CD8-positive, alpha-beta memory T cell (primary cell): Measurements from ENCODE around the gene C11orf42. TPM values are rescaled to one million over a fixed set of nuclear protein-coding genes. Genes with fewer than 3 reads are reported as not detected.

Experiments
- CTCF ChIA-PET: fragments of 350-600 bp; sonication (Branson Sonifier 250); formaldehyde crosslinking; loops from one replicate; lab custom pipeline; 2021; ENCODE audit warnings: antibody characterized with exemption; lab: Charles Lee
- POLR2A ChIA-PET: fragments of 350-600 bp; sonication (Branson Sonifier 250); formaldehyde crosslinking; loops from one replicate; lab custom pipeline; 2021; ENCODE audit warnings: antibody characterized with exemption; lab: Charles Lee
- DNase-seq, 5 donors: peaks; one replicate each; pipeline versions ENCODE4 v3.0.0 to v3.0.0-alpha.2; 2020 to 2022; ENCODE audit warnings: mixed read lengths in 1 of 5
- H3K27ac ChIP-seq: one replicate; pipeline ENCODE4 v1.7.0; 2013; ENCODE audit warnings: low read depth, mild to moderate bottlenecking, low read length, moderate library complexity
- H3K27me3 ChIP-seq: 2 replicates; pipeline ENCODE4 v1.7.0; 2013; ENCODE audit warnings: low read length, mild to moderate bottlenecking; ENCODE audit not compliant: insufficient read depth, poor library complexity, severe bottlenecking
- H3K36me3 ChIP-seq: 2 replicates; pipeline ENCODE4 v1.7.0; 2013; ENCODE audit warnings: mild to moderate bottlenecking, low read length, moderate library complexity; ENCODE audit not compliant: insufficient read depth
- H3K4me1 ChIP-seq: 2 replicates; pipeline ENCODE4 v1.7.0; 2013; ENCODE audit warnings: mild to moderate bottlenecking, low read length, moderate library complexity; ENCODE audit not compliant: insufficient read depth
- H3K4me3 ChIP-seq: 2 replicates; pipeline ENCODE4 v1.7.0; 2013; ENCODE audit warnings: mild to moderate bottlenecking, low read length
- H3K9me3 ChIP-seq: 2 replicates; pipeline ENCODE4 v1.7.0; 2013; ENCODE audit warnings: mild to moderate bottlenecking, low read length
- H3K27ac Mint-ChIP-seq, 8 donors: one replicate each; pipeline ENCODE4 v1.8.0; 2020 to 2021; ENCODE audit warnings: mixed read lengths in 8 of 8, mild to moderate bottlenecking in 6 of 8, inconsistent platforms in 3 of 8, moderate library complexity in 3 of 8
- H3K27me3 Mint-ChIP-seq, 2 donors: one replicate each; pipeline ENCODE4 v1.8.0; 2020 to 2021; ENCODE audit warnings: mixed read lengths in 2 of 2, mild to moderate bottlenecking in 1 of 2, moderate library complexity in 1 of 2
- H3K36me3 Mint-ChIP-seq, 3 donors: one replicate each; pipeline ENCODE4 v1.8.0; 2020 to 2021; ENCODE audit warnings: mixed read lengths in 3 of 3, inconsistent platforms in 1 of 3, mild to moderate bottlenecking in 1 of 3
- H3K4me1 Mint-ChIP-seq, 3 donors: one replicate each; pipeline ENCODE4 v1.8.0; 2020 to 2021; ENCODE audit warnings: mixed read lengths in 3 of 3, inconsistent platforms in 1 of 3, mild to moderate bottlenecking in 1 of 3
- H3K4me3 Mint-ChIP-seq, 7 donors: one replicate each; pipeline ENCODE4 v1.8.0; 2020 to 2021; ENCODE audit warnings: mixed read lengths in 7 of 7, mild to moderate bottlenecking in 6 of 7, moderate library complexity in 4 of 7, inconsistent platforms in 2 of 7
- H3K9me3 Mint-ChIP-seq, 5 donors: one replicate each; pipeline ENCODE4 v1.8.0; 2020 to 2022; ENCODE audit warnings: mixed read lengths in 5 of 5, mild to moderate bottlenecking in 3 of 5, moderate library complexity in 2 of 5, inconsistent platforms in 1 of 5
- polyA plus RNA-seq: library from polyadenylated mRNA; unstranded; fragments of 300-500 nt; fragmentation: Illumina TruSeq; gene quantifications from one replicate; pipeline ENCODE4 v1.2.3, GENCODE V29; 2021
- total RNA-seq, 2 experiments: library from RNA; stranded (reverse); gene quantifications; one replicate each; pipeline ENCODE4 v1.2.3, GENCODE V29; 2021

The C11orf42 gene
- total and polyA plus RNA-seq, 3 experiments from 2014 or later, result not detected

DNA sequence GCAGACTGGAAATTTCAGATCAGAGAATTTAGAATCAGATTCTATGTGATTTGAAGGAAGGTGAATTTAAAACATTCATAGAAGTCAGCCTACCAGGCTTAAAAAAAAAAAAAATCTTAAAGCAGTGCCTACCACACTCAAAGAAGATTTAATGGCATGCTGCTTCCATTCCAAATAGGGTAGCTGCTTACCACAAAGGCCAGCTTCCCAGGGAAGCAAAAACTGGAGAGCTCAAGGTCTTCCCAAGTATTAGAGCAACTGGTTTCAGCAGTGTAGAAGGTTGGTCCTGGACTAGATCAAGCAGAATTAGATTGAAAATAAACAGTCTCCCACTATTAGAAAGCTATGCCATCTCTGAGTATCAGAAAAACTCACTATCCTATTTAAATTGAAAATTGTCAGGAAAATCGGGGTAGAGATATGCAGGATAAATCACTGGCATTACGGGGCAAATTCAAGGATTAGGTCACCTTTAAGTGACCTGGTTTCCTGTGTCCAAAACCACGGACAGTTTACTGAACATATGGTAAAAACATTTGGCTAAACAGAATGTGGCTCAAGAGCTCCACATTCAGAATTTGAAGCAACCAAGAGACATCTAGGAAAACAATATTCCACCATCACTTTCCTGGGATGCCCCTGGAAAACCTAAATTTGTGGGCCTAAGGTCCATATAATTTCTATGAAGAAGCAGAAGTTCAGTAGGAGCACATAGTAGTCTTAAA is 1.3 kb downstream of the C11orf42 start:
- no peaks in the 10 kb centered on the region for H3K27me3 ChIP-seq
- Mint-ChIP-seq H3K4me3 (no peak overlapping the region), H3K4me1 (peaks cover 28 to 35% (median 32%) of the 10 kb centered on the region in 3 donors), H3K9me3 (no peaks in the 10 kb centered on the region), H3K36me3 (peaks cover 0 to 58% (median 11%) of the 10 kb centered on the region in 3 donors), H3K27me3 (no peaks in the 10 kb centered on the region), H3K27ac (peak overlapping the region in 3 of 8 donors; percentile 31 to 65 (median 31))
- no peaks in the 10 kb centered on the region for H3K9me3 ChIP-seq
- H3K27ac ChIP-seq, result no peak overlapping the region
- no peak for DNase-seq
- no peaks in the 10 kb centered on the region for H3K36me3 ChIP-seq
- peaks cover 20% of the 10 kb centered on the region for H3K4me1 ChIP-seq
- no peak overlapping the region for H3K4me3 ChIP-seq
- ChIA-PET POLR2A (no interaction called here), CTCF (no interaction called here)

DNA sequence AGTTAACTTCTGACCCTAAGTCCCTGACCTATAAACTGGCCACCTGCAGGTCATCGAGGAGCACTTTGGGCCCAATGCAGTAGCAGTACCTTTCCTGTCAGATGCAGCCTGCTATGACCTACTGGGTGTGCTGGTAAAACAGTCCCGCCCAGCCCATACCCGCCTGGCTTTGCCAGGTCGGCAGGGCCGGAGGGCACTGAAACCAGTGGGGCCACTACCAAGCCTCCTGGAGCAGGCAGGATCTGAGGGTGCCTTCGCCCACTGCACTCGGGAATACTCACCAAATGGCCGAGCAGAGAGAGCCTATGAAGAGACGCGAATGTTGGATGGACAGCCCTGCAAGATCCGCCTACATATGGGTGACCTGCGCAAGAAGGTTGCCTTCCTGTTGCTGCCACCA is 4.4 kb downstream of the C11orf42 start:
- H3K4me3 Mint-ChIP-seq, result no peak overlapping the region
- no peak for DNase-seq
- H3K9me3 ChIP-seq, result no peaks in the 10 kb centered on the region
- no peaks in the 10 kb centered on the region for H3K27me3 Mint-ChIP-seq
- H3K4me3 ChIP-seq, result no peak overlapping the region
- no peaks in the 10 kb centered on the region for H3K9me3 Mint-ChIP-seq
- peaks cover 12% of the 10 kb centered on the region for H3K36me3 ChIP-seq
- CTCF ChIA-PET, result no interaction called here
- H3K27me3 ChIP-seq, result no peaks in the 10 kb centered on the region
- POLR2A ChIA-PET, result no interaction called here
- H3K36me3 Mint-ChIP-seq, result peaks cover 0 to 58% (median 11%) of the 10 kb centered on the region in 3 donors
- no peaks in the 10 kb centered on the region for H3K4me1 ChIP-seq
- peaks cover 0 to 4% (median under 1%) of the 10 kb centered on the region in 3 donors for H3K4me1 Mint-ChIP-seq
- peak overlapping the region in 1 of 8 donors; percentile 45 for H3K27ac Mint-ChIP-seq
- H3K27ac ChIP-seq, result no peak overlapping the region

DNA sequence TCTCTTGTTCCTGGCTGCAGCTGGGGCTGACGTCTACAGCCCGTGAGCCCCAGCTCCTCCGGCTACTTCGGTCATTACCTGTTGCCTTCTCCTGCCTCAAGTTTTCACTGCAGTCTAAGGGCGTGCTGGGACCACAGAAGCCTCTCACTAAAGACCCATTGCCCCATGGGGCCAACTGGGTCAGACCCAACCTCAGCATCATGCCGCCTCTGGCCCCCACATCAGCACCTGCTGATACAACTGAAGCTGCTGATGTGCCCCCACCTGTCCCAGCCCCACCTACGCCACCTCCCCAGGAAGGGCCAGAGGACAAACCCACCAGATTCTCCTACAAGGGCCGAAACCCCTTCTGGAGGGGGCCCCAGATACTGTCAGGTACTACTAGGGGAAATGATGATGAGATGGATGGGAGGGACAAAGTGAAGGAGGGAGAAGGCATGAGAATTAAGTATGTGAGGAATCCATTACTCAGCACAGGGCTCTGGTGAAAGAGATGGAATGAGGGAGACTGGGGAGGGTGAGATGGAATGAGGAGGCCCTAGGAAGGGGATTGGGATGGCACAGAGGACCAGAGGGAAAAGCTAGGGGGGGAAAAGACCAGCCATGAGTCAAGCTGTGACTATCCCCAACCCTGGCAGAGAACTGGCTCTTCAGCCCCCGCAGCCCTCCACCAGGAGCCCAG is 5.1 kb downstream of the C11orf42 start:
- no peaks in the 10 kb centered on the region for H3K27me3 ChIP-seq
- no peak overlapping the region for H3K27ac ChIP-seq
- no peaks in the 10 kb centered on the region for H3K9me3 ChIP-seq
- CTCF ChIA-PET, result no interaction called here
- Mint-ChIP-seq H3K27me3 (no peaks in the 10 kb centered on the region), H3K9me3 (no peaks in the 10 kb centered on the region), H3K27ac (peak overlapping the region in 2 of 8 donors; percentile 34 to 44), H3K4me3 (no peak overlapping the region), H3K4me1 (no peaks in the 10 kb centered on the region), H3K36me3 (peaks cover 0 to 58% (median 14%) of the 10 kb centered on the region in 3 donors)
- POLR2A ChIA-PET, result no interaction called here
- DNase-seq, result no peak
- H3K4me1 ChIP-seq, result no peaks in the 10 kb centered on the region
- no peak overlapping the region for H3K4me3 ChIP-seq
- peaks cover 12% of the 10 kb centered on the region for H3K36me3 ChIP-seq

DNA sequence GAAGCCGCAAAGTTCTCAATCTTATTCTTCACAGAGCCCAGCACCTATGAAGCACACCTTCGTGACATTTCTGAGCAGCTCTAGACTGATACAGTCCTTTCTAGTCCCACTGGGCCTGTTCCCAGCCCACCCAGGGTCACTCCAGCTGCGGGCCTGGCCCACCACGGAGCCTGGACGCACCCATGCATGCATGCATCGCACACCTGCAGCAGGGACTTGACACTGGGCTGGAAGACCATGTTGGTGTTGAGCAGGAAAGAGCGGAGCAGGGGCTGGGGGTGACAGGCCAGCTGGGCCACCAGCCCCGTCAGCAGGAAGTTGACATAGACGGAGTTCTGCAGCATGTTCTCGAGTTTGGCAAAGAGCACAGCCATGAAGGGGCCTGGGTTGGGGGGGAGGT is 9.2 kb downstream of the C11orf42 start:
- H3K36me3 Mint-ChIP-seq, result peaks cover 4 to 60% (median 32%) of the 10 kb centered on the region in 3 donors
- Histone ChIP-seq H3K27ac (no peak overlapping the region), H3K4me1 (peaks cover under 1% of the 10 kb centered on the region), H3K4me3 (no peak overlapping the region), H3K36me3 (peaks cover 30% of the 10 kb centered on the region), H3K9me3 (no peaks in the 10 kb centered on the region), H3K27me3 (no peaks in the 10 kb centered on the region)
- no peak for DNase-seq
- H3K27ac Mint-ChIP-seq, result no peak overlapping the region
- CTCF ChIA-PET, result interaction anchor here (0.8 kb wide), 1 partner anchor 378 kb away, joined by 3 read pairs; no protein-coding TSS in a partner anchor
- no peaks in the 10 kb centered on the region for H3K27me3 Mint-ChIP-seq
- POLR2A ChIA-PET, result no interaction called here
- no peaks in the 10 kb centered on the region for H3K9me3 Mint-ChIP-seq
- H3K4me1 Mint-ChIP-seq, result peaks cover 0 to 8% (median 2%) of the 10 kb centered on the region in 3 donors
- H3K4me3 Mint-ChIP-seq, result no peak overlapping the region

DNA sequence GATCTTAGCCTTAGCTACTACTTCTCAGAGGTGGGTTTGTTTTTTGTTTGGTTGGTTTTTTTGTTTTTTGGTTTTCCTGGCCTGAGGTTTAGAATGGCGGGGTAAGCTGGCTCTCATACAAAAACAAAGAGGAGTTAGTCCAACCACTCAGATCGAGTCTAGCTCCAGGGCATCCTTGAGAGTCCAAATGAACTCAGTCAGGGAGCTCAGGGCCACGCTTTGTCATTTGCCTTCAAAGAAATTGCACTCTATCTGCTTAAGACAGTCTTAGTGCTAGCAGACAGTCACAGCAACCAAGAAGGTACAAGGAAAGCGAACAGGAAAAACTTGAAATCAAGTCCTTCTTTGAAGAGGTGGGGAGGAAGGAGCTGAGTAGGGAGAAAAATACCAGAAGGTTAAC is 11.1 kb downstream of the C11orf42 start:
- POLR2A ChIA-PET, result no interaction called here
- Mint-ChIP-seq H3K27me3 (no peaks in the 10 kb centered on the region), H3K9me3 (no peaks in the 10 kb centered on the region), H3K4me1 (peaks cover 0 to 13% (median 2%) of the 10 kb centered on the region in 3 donors), H3K4me3 (no peak overlapping the region), H3K27ac (peak overlapping the region in 2 of 8 donors; percentile 11 to 83), H3K36me3 (peaks cover 4 to 61% (median 34%) of the 10 kb centered on the region in 3 donors)
- H3K27me3 ChIP-seq, result no peaks in the 10 kb centered on the region
- no peak overlapping the region for H3K4me3 ChIP-seq
- H3K9me3 ChIP-seq, result no peaks in the 10 kb centered on the region
- no peak overlapping the region for H3K27ac ChIP-seq
- CTCF ChIA-PET, result interaction anchor here (1.5 kb wide), 1 partner anchor 34 kb away, joined by 5 read pairs; no protein-coding TSS in a partner anchor
- peaks cover 9% of the 10 kb centered on the region for H3K4me1 ChIP-seq
- DNase-seq, result no peak
- H3K36me3 ChIP-seq, result peaks cover 40% of the 10 kb centered on the region

DNA sequence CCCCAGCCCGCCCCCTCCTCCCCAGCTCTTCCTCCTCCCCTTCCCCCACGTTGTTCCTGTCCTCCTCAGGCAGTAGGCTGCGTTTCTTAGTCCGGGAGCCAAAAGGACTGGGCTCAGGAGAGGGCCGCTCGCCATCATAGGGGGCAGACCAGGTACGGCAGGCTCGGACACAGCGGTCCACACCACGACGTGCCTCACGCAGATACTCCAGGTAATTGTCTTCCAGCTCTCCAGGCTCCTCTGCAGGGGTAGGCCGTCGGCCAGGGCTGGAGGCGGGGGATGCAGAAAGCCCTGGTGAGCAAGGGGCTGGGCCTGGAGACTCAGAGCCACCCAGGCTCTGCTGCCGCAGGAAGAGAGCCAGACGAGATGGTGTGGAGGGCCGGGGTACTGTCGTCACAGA is 12.4 kb downstream of the C11orf42 start:
- peaks cover 9% of the 10 kb centered on the region for H3K4me1 ChIP-seq
- H3K4me3 ChIP-seq, result no peak overlapping the region
- Mint-ChIP-seq H3K4me1 (peaks cover 0 to 16% (median 2%) of the 10 kb centered on the region in 3 donors), H3K27me3 (no peaks in the 10 kb centered on the region), H3K9me3 (no peaks in the 10 kb centered on the region), H3K27ac (peak overlapping the region in 1 of 8 donors; percentile 59), H3K36me3 (peaks cover 9 to 73% (median 43%) of the 10 kb centered on the region in 3 donors), H3K4me3 (no peak overlapping the region)
- no peaks in the 10 kb centered on the region for H3K9me3 ChIP-seq
- H3K27me3 ChIP-seq, result no peaks in the 10 kb centered on the region
- ChIA-PET POLR2A (no interaction called here), CTCF (no interaction called here)
- no peak for DNase-seq
- no peak overlapping the region for H3K27ac ChIP-seq
- H3K36me3 ChIP-seq, result peaks cover 45% of the 10 kb centered on the region

DNA sequence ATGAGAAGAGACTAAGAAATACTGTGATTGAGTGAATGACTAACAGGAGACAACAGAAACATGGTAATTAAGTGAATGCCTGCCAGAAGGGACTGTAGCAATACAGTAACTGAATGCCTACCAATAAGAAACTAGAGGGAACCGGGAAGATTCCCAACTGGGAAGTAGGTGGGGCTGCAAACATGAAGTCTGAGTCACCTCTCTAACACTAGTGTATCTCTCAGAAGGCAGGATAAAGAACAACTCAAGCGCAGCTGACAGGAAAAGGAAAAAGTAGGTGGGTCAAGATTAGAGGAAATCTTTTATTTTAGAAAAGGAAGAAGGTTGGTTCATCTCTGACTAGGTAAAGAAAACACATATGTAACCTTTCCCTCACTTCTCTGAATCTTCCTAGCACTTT is 14.0 kb downstream of the C11orf42 start:
- ChIA-PET CTCF (interaction anchor here (0.7 kb wide), 1 partner anchor 134 kb away, joined by 3 read pairs; no protein-coding TSS in a partner anchor), POLR2A (no interaction called here)
- no peak overlapping the region for H3K4me3 ChIP-seq
- peaks cover 9% of the 10 kb centered on the region for H3K4me1 ChIP-seq
- Mint-ChIP-seq H3K4me1 (peaks cover 0 to 16% (median 2%) of the 10 kb centered on the region in 3 donors), H3K36me3 (peaks cover 12 to 88% (median 49%) of the 10 kb centered on the region in 3 donors), H3K4me3 (peak overlapping the region in 1 of 7 donors; percentile 20), H3K27ac (peak overlapping the region in 2 of 8 donors; percentile 42 to 89), H3K9me3 (no peaks in the 10 kb centered on the region), H3K27me3 (no peaks in the 10 kb centered on the region)
- H3K36me3 ChIP-seq, result peaks cover 49% of the 10 kb centered on the region
- DNase-seq, result no peak
- no peaks in the 10 kb centered on the region for H3K27me3 ChIP-seq
- no peak overlapping the region for H3K27ac ChIP-seq
- H3K9me3 ChIP-seq, result no peaks in the 10 kb centered on the region

DNA sequence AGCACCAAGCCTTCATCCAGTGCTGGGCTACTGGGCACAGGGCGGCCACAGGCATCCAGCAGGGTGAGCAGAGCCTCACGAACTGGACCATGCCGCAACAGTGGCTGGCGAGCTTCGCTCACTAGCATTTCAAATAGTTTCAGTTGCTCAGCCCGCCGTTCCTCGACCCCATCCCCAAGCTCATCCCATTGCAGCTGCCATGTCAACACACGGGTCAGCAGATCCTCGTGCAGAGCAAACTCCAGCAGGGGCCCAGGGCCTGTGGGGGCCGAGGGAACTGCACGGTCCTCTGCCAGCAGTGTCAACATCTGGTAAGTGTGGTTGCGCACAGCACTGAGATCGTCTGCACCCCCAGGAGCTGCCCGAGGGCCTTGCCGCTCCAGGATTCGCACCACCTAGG is 18.5 kb downstream of the C11orf42 start:
- no peak for DNase-seq
- POLR2A ChIA-PET, result no interaction called here
- Mint-ChIP-seq H3K27me3 (no peaks in the 10 kb centered on the region), H3K27ac (peak overlapping the region in 2 of 8 donors; percentile 4 to 31), H3K4me1 (peaks cover 33 to 54% (median 35%) of the 10 kb centered on the region in 3 donors), H3K36me3 (peaks cover 13 to 64% (median 30%) of the 10 kb centered on the region in 3 donors), H3K9me3 (no peaks in the 10 kb centered on the region), H3K4me3 (no peak overlapping the region)
- Histone ChIP-seq H3K27ac (no peak overlapping the region), H3K27me3 (no peaks in the 10 kb centered on the region), H3K9me3 (no peaks in the 10 kb centered on the region), H3K4me1 (peaks cover 15% of the 10 kb centered on the region), H3K4me3 (no peak overlapping the region), H3K36me3 (peaks cover 36% of the 10 kb centered on the region)
- CTCF ChIA-PET, result interaction anchor here (1.1 kb wide), 1 partner anchor 27 kb away, joined by 3 read pairs; no protein-coding TSS in a partner anchor
